Stimulated activated CD4-positive, alpha-beta T cell treated with anti-CD3 and anti-CD28 coated beads, Interleukin-1b, Interleukin-23, amount 100 ng/mL, for 1 hour (primary cell): ENCODE data around the gene CNDP2.
"Not testable (repeated sequence)": the region's sequence is repeated elsewhere in the genome, so short reads cannot be mapped to it uniquely, and the experiment has no call there.

ENCODE experiments used
- DNase-seq, 2 donors: peaks; one replicate each; pipeline ENCODE4 v3.0.0-alpha.2; 2020; ENCODE audit warnings: low read depth in 2 of 2

Gene CNDP2

DNA sequence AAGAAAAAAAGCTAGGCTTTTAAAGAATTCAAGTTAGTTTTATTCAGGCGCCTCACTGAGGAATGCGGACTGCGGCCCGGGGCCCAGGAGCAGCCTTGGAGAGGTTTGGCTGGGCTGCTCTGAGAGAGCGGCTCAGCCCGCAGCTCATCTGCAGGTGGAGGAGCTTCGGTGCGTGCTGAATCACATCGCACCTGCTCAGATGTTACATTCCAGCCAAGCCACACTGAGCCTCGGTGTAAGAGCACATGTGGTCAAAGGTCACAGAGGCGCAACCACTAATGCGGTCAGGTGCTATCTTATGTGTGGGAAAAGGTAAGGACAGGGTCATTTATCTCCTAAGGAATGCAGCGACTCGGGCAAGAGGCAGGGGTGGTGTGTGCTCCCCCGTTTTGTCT lies 21.1 kb downstream of the CNDP2 start:
- no peak for DNase-seq

DNA sequence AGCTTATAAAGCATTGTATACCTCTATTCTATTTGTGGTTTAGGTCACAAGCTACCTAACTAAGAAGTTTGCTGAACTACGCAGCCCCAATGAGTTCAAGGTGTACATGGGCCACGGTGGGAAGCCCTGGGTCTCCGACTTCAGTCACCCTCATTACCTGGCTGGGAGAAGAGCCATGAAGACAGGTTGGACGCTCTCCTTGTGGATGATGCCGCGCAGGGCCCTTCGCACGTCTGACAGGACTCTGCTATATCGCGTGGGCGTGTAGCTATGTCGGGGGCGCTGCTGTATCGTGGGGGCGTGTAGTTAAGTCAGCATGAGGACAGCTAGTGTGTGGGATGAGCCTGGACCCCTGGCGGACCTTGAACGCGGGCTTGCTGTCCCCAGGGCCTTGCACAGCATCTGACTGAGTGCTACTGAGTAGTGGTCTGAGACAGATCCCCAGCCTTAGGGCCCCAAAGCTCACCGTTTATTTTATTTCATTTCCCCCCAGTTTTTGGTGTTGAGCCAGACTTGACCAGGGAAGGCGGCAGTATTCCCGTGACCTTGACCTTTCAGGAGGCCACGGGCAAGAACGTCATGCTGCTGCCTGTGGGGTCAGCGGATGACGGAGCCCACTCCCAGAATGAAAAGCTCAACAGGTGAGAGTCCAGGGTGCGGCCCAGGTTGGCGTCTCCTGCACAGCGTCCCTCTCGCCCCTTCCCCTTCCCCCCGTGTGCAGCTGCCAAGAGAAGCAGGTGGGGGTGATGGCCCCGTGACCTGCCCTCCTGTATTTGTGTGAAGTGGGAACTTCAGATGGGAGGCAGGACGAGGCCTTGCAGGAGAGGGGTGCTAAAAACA lies 22.5 kb downstream of the CNDP2 start:
- no peak for DNase-seq

DNA sequence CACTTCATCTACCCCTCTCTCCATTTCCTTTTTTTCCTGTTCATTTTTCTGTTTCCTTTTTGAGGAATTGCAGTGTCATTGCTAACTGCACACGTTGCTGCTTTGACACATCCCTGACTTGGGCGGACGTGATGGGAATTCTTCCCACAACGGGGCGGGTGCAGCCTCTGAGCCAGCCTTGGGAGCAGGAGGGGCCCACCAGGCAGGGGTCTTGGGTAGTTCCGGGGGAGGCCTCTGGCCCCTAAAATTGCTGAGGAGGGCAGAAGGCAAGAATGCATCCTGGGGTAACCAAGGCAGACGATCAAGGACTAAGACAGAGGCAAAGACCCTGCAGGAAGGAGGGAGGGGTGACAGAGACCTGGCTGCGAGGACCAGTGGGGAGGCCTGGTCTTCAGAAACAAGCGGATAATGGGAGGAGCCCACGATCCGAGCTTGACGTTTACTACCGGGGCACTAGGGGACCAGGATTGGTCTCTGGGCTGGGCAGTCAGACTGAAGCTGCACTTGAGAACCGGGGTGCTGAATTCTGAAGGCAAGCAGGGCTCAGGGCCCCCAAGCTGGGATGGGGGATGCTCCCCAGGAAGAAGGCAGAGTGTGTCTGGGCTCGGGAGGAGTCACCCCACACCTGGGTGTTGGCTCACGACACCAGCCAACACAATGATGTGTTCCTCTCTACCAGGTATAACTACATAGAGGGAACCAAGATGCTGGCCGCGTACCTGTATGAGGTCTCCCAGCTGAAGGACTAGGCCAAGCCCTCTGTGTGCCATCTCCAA lies 23.3 kb downstream of the CNDP2 start:
- no peak for DNase-seq

DNA sequence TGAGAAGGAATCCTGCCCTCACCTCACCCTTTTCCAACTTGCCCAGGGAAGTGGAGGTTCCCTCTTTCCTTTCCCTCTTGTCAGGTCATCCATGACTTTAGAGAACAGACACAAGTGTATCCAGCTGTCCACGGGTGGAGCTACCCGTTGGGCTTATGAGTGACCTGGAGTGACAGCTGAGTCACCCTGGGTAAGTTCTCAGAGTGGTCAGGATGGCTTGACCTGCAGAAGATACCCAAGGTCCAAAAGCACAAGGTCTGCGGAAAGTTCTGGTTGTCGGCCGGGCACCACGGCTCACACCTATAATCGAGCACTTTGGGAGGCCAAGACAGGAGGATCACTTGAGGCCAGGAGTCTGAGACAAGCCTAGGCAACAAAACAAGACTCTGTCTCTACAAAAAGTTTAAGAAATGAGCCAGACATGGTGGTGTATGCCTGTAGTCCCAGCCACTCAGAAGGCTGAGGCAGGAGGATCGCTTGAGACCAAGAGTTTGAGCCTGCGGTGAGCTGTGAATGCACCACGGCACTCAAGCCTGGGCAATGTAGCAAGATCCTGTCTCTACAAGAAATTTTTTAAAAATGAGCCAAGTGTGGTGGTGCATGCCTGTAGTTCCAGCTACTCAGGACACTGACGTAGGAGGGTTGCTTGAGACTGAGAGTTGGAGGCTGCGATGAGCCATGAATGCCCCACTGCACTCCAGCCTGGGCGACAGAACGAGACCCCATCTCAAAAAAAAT lies 24.1 kb downstream of the CNDP2 start:
- no peak for DNase-seq

DNA sequence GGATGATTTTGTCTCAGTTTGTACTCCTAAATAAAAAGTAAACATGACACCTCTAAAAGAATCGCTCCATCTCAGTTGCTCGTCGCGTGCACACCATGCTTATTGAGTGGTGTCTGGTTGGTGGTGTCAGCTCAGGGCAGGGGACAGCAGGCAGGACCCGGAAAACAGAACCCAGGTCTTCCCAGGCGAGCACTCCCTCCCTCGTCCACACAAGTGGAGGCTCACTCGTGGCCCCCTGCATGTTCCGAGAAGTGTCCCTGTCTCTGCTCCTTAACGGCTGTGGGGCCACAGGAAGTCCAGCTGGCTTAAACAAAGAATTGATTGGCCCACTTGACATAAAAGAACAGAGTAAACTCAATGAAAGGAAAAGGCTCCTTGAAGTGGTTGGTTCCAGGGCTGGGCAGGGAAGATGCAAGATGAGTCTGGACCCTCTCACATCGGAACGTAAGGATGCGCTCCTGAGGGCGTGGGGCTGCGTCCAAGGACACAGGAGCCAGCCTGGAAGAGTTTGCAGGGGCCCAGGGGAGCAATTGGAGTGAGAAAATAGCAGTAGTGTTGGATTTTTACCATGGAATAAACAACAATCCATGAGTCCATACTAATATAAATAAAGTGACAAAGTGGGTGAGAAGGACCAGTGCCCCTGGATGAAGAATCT lies 25.0 kb downstream of the CNDP2 start:
- no peak for DNase-seq

DNA sequence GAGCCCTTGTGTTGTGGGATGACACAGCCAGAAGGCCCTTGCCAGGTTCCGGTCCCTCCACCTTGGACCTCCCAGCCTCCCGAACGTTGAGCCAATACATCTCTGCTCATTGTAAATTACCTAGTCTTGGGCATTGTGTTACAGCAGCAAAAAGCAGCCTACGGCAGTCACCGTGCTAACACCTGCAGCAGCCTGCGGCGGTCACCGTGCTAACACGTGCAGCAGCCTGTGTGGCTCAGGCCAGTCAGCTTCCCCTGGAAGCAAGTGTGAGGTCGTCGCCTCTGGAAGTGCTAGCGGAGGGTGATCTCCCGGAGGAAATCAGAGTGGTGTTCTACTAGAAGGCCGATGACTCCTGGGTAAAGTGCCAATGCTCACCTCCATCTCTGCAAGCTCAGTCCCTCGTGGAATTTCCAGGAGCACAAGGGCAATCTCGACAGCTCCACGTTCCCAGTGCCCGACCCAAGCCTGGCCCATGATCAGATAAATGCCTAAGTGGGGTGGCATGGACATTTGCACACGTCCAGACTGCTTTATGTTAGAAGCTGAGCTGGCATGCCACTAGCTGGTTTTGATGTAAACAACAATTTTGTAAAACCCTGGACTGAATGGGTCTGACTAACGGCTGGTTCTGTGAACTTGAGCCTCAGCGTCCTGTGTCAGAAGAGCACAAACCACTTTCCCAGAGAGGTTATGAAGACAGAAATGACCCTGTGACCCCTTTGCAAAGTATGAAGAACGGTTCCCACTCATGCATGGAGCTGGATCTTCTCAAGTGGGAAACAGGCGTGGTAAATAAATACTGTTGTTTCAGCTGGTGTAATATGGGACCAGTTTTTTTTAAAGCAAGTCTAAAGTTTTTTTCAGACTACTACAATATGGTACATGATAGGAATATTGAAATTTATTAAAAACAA lies 26.7 kb downstream of the CNDP2 start:
- DNase-seq: no peak

DNA sequence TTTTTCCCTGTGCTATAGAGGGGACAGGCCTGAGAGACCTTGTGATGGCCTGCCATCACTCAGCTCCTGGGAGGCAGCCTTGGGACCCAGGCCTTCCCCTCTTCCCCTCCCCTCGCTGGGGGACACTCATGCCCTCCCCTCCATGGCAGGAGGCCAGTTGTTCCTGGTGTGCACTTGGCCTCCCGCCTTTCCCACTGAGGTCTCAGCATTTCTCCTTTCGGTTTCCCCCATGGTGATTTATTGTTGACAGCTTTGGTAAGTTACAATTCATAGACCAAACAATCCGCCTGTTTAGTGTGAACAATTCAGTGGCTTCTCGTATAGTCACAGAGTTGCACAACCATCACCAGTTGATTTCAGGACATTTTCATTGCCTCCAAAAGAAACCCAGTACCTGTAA lies 27.9 kb downstream of the CNDP2 start:
- no peak for DNase-seq

DNA sequence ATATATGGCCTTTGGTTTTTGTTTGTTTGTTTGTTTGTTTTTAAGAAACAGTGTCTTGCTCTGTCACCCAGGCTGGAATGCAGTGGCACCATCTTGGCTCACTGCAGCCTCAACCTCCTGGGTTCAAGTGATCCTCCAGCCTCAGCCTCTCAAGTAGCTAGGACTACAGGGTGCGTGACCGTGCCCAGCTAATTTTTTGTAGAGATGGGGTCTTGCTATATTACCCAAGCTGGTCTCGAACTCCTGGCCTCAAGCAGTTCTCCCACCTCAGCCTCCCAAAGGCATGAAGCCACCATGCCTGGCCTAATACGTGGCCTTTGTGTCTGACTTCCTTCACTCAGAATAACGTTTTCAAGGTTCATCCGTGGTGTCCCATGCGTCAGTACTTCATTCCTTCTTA lies 28.8 kb downstream of the CNDP2 start:
- not testable (repeated sequence) for DNase-seq

DNA sequence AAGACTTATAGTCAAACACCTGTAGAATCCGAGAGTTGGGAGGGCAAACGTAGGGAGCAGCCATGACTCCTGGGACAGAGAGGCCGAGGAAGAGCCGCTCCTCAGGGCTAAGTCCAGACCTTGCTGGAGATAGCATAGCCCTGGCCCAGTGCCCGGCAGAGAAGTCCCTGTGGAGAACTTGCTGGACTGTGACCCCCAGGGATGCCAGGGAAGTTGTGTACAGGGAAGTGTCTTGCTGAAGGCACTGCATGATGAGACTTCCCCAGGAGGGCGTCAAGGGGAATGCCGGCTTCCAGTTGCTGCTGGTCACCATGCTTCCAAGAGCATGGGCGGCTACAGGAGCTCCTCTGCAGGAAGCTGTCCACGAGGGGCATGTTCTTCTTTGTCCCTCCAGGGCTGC lies 29.6 kb downstream of the CNDP2 start:
- no peak for DNase-seq

DNA sequence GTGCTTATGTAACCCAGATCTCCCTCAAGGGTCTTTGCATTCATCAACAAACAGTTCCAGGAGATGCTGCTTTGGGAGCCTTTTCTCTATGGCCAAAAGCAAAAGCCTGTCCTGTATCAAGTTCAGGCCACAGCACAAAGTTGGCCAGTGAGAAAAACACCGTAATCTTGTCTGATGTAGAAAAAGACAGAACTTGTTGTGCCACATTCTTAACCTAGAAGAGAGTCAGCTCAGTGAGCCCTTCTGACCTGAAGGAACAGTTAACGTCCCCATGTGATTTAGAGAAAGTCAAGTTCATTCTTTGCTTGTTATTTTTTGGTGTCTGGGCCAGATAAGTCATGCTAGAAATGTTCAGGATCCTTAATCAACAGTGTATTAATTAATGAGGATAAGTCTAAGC lies 30.3 kb downstream of the CNDP2 start:
- DNase-seq: no peak

DNA sequence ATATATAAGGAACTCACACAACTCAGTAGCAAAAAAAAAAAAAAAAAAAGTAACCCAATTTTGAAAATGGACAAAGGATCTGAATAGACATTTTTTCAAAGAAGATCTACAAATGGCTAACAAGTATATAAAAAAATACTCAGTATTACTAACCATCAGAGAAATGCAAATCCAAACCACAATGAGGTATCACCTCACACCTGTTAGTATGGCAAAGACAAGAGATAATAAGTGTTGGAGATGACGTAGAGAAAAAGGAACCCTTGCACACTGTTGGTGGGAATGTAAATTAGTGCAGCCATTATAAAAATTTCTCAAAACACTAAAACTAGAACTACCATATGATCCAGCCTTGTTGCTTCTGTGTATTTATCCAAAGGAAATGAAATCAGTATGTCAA lies 32.3 kb downstream of the CNDP2 start:
- DNase-seq: no peak

DNA sequence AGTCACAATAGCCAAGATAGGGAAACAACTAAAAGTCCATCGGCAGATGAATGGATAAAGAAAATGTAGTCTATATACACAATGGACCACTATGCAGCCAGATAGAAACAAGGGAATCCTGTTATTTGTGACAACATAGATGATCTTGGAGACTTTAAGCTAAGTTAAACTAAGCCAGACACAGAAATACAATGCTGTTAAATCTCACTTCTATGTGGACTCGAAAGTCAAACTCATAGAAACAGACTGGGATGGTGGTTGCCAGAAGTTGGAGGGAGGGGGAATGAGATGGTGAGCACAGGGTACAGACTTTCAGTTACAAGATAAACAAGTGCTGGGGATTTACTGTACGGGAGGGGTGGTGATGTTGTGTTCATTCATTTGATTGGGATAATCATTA lies 32.8 kb downstream of the CNDP2 start:
- no peak for DNase-seq

DNA sequence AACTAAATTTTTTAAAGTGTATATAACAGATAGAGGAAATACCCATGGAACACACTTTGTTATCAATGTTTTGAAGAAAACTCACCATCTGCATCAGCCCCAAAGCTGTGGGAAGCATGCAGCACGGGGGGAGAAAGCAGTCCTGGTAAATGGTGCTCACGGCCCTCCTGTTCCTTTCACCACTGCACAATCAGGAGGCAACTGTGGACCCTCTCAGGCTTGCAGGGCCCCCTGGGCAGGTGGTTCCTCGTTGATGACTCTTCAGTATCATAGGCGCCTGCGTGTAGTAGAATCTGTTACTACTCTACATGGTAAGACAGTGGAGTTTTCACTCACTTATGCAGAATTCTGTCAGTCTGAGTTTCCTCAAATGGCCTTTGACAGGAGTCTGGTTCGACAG lies 33.2 kb downstream of the CNDP2 start:
- DNase-seq: no peak

DNA sequence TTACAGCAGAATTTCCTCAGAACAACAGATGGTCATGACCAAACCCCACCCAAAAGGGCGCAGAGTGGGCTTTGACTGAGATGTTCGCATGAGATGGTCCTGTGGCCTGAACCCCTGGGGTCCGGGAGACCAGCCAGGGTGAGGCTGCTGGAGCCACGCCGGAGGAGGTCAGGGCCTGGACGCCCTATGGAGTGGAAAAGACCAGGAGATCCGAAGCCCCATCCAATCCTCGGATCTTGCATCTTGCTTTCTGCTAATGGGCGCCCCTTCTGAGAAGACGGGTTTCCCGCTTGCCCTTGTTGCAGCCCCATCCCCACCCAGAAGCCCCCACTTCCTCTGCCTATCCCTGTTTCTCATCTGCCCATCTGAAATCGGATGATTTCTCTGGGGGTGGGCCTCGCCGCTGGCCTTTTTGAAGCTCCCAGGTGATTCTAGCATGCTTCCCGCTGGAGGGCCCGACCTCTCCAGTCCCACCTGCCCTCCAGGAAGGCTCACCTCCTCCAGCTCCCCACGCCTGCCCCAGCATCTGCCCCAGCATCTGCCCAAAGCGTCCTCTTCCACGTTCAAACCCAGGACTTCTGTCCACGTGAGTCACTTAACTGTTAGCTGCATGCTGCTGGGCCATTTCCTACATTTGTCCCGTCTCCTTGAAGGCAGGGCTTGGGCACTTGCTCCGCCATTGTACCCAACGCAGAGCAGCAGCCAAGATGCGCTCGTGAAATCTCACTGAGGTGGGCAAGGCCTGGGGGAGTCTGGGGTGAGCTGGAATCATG lies 33.8 kb downstream of the CNDP2 start:
- DNase-seq: no peak

DNA sequence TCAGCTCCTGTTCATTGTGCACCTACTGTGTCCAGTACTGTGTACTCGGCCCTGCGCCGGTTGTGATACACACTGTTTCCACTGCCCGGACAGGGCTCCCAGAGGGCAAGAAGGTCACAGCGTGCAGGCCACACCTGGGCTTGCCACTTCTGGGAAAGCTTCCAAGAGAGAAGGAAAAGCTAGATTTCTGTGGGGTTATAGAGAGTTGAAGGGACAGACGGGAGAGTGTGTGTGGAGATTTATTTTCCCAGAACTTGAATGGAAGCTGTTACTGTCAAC lies 34.4 kb downstream of the CNDP2 start:
- DNase-seq: no peak

DNA sequence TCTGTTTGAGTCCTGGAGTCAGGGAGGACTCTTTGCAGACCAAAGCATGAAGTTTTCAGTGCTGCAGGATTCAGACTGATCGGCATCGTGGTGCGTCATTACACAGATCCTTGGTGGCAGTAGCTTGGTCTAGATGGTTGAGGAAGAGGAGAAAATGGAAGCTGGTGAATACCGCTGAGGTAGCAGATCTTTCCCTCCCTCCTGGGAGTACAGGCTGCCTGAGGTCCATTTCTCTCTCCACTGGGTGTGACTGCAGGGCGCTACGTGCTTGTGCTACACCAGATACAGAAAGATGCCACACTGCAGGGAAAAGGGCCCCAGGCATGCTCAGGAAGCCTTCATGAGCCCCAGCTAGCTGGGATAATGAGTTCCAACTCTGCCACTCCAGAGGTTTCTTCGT lies 34.9 kb downstream of the CNDP2 start:
- no peak for DNase-seq

DNA sequence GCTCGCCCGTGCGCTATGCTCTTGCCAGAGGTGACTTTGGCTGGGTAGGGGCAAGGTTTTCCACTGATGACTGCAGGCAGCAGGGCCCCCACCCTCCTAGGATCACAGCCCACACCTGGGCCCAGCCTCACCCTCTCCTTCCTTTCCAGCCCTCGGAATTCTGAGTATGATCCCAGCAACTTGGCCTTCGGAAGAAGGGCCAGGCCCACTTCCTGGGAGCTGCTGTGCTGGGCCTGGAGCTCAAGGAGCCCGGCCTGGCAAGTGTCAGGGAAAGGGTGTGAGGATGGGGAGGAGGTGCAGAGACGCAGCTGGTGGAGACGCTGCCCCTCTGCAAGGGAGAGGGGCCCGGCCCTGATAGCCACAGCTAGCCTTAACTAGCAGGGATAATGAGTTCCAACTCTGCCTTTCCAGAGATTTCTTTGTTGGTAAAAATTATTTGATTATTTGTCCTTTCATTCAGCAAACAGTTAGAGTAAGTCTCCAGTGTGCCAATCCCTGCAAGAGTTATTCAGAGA lies 36.4 kb downstream of the CNDP2 start:
- DNase-seq: no peak

DNA sequence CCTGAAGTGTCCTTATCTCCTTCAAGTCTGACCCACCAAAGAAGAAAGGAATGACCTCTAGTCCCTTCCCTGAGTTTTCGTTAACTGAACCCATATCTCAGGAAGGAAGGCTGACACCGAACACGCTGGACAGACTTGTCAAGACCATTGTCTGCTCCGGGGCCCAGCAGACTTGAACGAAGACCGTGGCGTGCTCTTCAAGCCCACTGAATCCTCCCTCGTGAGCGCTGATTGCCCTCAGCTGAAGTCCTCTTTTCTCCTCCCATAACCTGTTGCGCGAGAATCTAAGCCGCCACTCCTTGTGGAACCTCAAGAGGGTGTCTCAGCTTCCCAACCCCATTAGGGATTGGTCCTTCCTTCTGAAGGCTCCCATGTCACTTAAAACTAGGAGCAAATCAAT lies 37.5 kb downstream of the CNDP2 start:
- no peak for DNase-seq

DNA sequence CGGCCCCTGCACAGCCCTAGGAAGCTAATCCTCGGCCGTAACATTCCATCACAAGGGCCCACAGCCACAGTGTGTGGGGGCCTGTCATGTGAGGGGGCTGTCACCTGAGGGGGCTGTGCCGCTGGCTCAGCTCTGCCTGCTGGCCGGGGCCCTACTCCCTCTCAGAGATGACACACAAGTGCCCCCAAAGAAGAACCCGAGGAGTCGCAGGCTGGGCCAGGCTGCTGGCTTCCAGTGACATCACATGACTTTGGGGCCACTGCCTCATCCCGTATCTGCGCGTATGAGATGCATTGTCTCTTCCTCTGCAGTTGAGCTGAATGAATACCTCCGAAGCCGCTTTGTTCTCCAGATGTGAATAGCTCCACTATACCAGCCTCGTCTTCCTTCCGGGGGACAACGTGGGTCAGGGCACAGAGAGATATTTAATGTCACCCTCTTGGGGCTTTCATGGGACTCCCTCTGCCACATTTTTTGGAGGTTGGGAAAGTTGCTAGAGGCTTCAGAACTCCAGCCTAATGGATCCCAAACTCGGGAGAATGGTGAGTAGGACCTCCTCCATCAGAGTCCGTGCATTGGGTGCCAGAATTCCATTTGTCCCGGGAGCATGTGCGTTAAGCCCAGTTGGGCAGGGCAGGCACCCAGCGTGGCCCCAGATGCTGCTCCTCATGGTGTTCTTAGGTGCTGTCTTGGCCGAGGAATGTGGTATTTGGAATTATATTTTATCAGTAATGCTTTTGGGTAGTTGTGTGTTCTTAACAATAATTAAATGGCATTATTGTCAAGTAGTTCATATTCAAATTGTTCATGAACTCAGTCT lies 38.2 kb downstream of the CNDP2 start, which contains the start of gene CNDP1:
Gene CNDP1 (plus strand): TSS at position 351 of the 820 bp plus-strand sequence. CDS start 168 bp downstream, at position 519.
- no peak for DNase-seq
